ENCODE results near the gene STK11IP. TPM values are rescaled to one million over a fixed set of nuclear protein-coding genes. Genes with fewer than 3 reads are reported as not detected.

Gene STK11IP
- total and polyA plus RNA-seq, 9 of the 15 experiments (the other 6 are each of a cell fraction or from before 2014, with no cell fraction given) = 0.52 to 21.7 (median 5.6) TPM

GRCh38 chr2:219621935-219622334, 24.3 kb downstream of the STK11IP start:
- H3K9ac ChIP-seq (ENCODE audit: insufficient read depth in 1 of 2, low read depth in 2 of 2, low read length in 2 of 2) = no peak overlapping the region
- FAIRE-seq = no peak
- DNase-seq (ENCODE audit: extremely low read depth in 1 of 4, low spot score in 3 of 4) = no peak
- H3K27me3 ChIP-seq (ENCODE audit: control insufficient read depth in 2 of 2, insufficient read depth in 2 of 2, low read length in 2 of 2) = peaks cover 2 to 16% of the 10 kb centered on the region in 2 experiments; a peak in 1 of 5 replicates
- TF ChIP-seq ZNF431 (CRISPR knock-in tag; IDR thresholded peaks at IDR 0.05) = no peak
- 0 out of 2 replicates have a peak, but pooled peaks have one; percentile 4 for TF ChIP-seq SPI1 (IDR thresholded peaks at IDR 0.05; ENCODE audit: borderline replicate concordance, low read depth, low read length)
- H2AFZ ChIP-seq (ENCODE audit: low read depth, low read length) = no peak overlapping the region
- in situ Hi-C loops (cut with MboI) = no loop called here
- H3K4me3 ChIP-seq = no peak overlapping the region
- ATAC-seq = no peak
- H3K27ac ChIP-seq (ENCODE audit: extremely low read depth, low read depth, low read length) = no peak overlapping the region
- H4K20me1 ChIP-seq (replicated peaks; ENCODE audit: control insufficient read depth, insufficient read depth, low read length) = no peaks in the 10 kb centered on the region
- H3K9me1 ChIP-seq (ENCODE audit: control insufficient read depth, insufficient read depth, low read length) = no peaks in the 10 kb centered on the region
- no TSS peak for BruUV-seq (replicated peaks)
- no peaks in the 10 kb centered on the region for H3K9me3 ChIP-seq (replicated peaks; ENCODE audit: control insufficient read depth, insufficient read depth, low read depth, low read length)
- no peak overlapping the region for H3K4me2 ChIP-seq (ENCODE audit: insufficient read depth, low read length)
- no peaks in the 10 kb centered on the region for H3K36me3 ChIP-seq (ENCODE audit: control insufficient read depth, insufficient read depth, low read length)
- POLR2A ChIA-PET = no interaction called here
- CTCF ChIA-PET (ENCODE audit: low intra/inter-chr PET ratio) = no interaction called here
- 4% methylated on average over 3 of the region's 4 CpGs for WGBS (ENCODE audit: insufficient coverage, low coverage, missing lambda C conversion rate)
- intact Hi-C loops (cut with micrococcal nuclease) = no loop called here
- no peaks in the 10 kb centered on the region for H3K79me2 ChIP-seq (ENCODE audit: control insufficient read depth, insufficient read depth, low read length)
- H3K4me1 ChIP-seq (replicated peaks in 1 of 2; ENCODE audit: control insufficient read depth in 2 of 2, insufficient read depth in 2 of 2, low read length in 2 of 2) = peaks cover 0 to under 1% of the 10 kb centered on the region in 2 experiments; a peak in 2 of 5 replicates

- no peak for DNase-seq (ENCODE audit: extremely low read depth in 1 of 4, low spot score in 3 of 4)
- no peak overlapping the region for H3K9ac ChIP-seq (ENCODE audit: insufficient read depth in 1 of 2, low read depth in 2 of 2, low read length in 2 of 2)
- H3K9me3 ChIP-seq (replicated peaks; ENCODE audit: control insufficient read depth, insufficient read depth, low read depth, low read length) = no peaks in the 10 kb centered on the region
- H4K20me1 ChIP-seq (replicated peaks; ENCODE audit: control insufficient read depth, insufficient read depth, low read length) = no peaks in the 10 kb centered on the region
- ChIA-PET POLR2A (no interaction called here), CTCF (ENCODE audit: low intra/inter-chr PET ratio) (no interaction called here)
- in situ Hi-C loops (cut with MboI) (no loop called here), intact Hi-C loops (cut with micrococcal nuclease) (no loop called here)
- no peak for ATAC-seq
- H3K79me2 ChIP-seq (ENCODE audit: control insufficient read depth, insufficient read depth, low read length) = no peaks in the 10 kb centered on the region
- BruUV-seq (replicated peaks) = no TSS peak
- no peak overlapping the region for H3K4me2 ChIP-seq (ENCODE audit: insufficient read depth, low read length)
- no peak for FAIRE-seq
- WGBS (ENCODE audit: insufficient coverage, low coverage, missing lambda C conversion rate) = 0% methylated on average over 2 of the region's 2 CpGs
- no peaks in the 10 kb centered on the region for H3K9me1 ChIP-seq (ENCODE audit: control insufficient read depth, insufficient read depth, low read length)
- no peak overlapping the region for H3K4me3 ChIP-seq
- peaks cover 0 to 5% of the 10 kb centered on the region in 2 experiments; a peak in 2 of 5 replicates for H3K4me1 ChIP-seq (replicated peaks in 1 of 2; ENCODE audit: control insufficient read depth in 2 of 2, insufficient read depth in 2 of 2, low read length in 2 of 2)
- H3K36me3 ChIP-seq (ENCODE audit: control insufficient read depth, insufficient read depth, low read length) = no peaks in the 10 kb centered on the region
- no peak overlapping the region for H2AFZ ChIP-seq (ENCODE audit: low read depth, low read length)
- no peak overlapping the region for H3K27ac ChIP-seq (ENCODE audit: extremely low read depth, low read depth, low read length)
- H3K27me3 ChIP-seq (ENCODE audit: control insufficient read depth in 2 of 2, insufficient read depth in 2 of 2, low read length in 2 of 2) = peaks cover 2 to 16% of the 10 kb centered on the region in 2 experiments; a peak in 1 of 5 replicates
- TF ChIP-seq FIP1L1 (IDR thresholded peaks at IDR 0.05; ENCODE audit: low read depth, low read length, poor library complexity, severe bottlenecking) (no peak), ZNF133 (CRISPR knock-in tag; IDR thresholded peaks at IDR 0.05) (no peak), UBTF (IDR thresholded peaks at IDR 0.05; ENCODE audit: borderline replicate concordance in 1 of 2, low read depth in 2 of 2, low read length in 2 of 2) (no peak), BCL6 (CRISPR knock-in tag; IDR thresholded peaks at IDR 0.05) (no peak), ZBTB7A (IDR thresholded peaks at IDR 0.05; ENCODE audit: borderline replicate concordance, control insufficient read depth, low read depth, low read length) (no peak), ATF2 (CRISPR knock-in tag; IDR thresholded peaks at IDR 0.05) (no peak), TCF15 (CRISPR knock-in tag; IDR thresholded peaks at IDR 0.05) (no peak), SIN3B (IDR thresholded peaks at IDR 0.05; ENCODE audit: low read depth) (no peak), MAFG (tag; conservative IDR thresholded peaks at IDR 0.05) (no peak), RBM17 (IDR thresholded peaks at IDR 0.05; ENCODE audit: borderline replicate concordance, low read depth, low read length) (no peak), ELF2 (CRISPR knock-in tag; IDR thresholded peaks at IDR 0.05) (no peak)
Measured at GRCh38 chr2:219622472-219622871, 24.8 kb downstream of the STK11IP start.

All from K562 (cell line).